ENCODE measurements around the gene CACNA1D.

Gene CACNA1D

GRCh38 chr3:53506763-53507145 lies 12.3 kb downstream of the CACNA1D start:
- no peak for DNase-seq (ENCODE audit: extremely low read depth, low read depth)
- no peak for TF ChIP-seq CTCF (IDR thresholded peaks at IDR 0.05; ENCODE audit: low read depth, low read length)

GRCh38 chr3:53509494-53509893 lies 15.1 kb downstream of the CACNA1D start:
- no peak for TF ChIP-seq CTCF (IDR thresholded peaks at IDR 0.05; ENCODE audit: low read depth, low read length)
- DNase-seq (ENCODE audit: extremely low read depth, low read depth) = no peak

DNA sequence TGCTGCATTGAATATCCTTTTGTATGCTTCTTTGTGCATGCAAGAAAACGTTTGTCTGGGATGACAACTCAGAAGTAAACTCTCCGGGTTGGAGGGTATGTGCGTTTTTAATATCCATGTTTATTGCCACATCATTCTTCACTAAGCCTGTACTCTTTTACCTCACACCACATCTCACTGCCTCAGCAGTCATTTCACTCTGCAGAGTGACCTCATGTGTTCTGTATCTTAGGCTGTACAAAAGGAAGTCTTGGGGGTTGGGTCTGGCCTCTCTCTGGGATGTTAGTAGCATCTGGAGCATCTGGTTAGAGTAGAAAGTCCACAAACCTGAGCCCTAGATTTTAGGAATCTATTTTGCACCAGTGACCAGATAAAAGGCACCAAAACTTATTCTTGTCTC lies 16.1 kb downstream of the CACNA1D start:
- no peak for TF ChIP-seq CTCF (IDR thresholded peaks at IDR 0.05; ENCODE audit: low read depth, low read length)
- no peak for DNase-seq (ENCODE audit: extremely low read depth, low read depth)

DNA sequence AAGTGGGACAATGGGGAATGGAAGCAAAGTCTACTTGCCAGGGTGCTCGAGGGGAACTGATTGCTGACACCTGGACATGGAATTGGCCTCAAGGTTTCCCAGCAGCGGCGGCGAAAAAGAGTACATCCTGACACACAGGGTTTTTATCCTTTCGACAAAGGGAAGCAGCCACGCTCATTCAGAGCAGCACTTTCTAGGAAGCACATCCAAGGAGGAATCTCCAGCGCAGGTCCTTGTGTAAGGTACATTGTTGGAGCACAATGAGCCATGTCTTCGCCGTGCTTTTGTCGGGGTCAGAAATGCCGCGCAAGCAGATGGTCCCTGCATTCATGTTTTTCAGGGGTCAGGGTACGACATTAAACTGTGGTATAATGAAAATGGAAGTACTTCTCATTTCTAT lies 16.8 kb downstream of the CACNA1D start:
- no peak for DNase-seq (ENCODE audit: extremely low read depth, low read depth)
- no peak for TF ChIP-seq CTCF (IDR thresholded peaks at IDR 0.05; ENCODE audit: low read depth, low read length)

DNA sequence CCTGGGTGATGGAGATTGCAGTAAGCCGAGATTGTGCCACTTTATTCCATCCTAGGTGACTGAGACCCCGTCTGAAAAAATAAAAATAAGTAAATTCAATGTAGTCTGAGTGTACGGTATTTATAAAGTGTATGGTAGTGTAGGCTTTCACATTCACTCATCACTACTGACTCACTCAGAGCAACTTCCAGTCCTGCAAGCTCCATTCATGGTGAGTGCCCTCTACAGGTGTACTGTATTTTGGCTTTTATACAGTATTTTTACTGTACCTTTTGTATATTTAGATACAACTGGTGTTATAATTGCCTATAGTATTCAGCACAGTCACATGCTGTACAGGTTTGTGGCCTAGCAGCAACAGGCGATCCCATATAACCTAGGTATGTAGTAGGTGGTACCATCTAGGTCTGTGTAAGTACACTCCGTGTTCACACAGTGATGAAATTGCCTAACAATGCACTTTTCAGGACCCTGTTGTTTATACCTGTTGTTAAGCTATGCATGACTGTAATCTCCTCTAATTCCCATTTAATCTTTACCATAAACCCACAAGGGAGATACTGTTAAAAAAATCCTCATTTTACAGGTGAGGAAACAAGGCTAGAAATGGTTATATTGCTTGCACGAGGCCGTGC lies 19.3 kb downstream of the CACNA1D start:
- no peak for TF ChIP-seq CTCF (IDR thresholded peaks at IDR 0.05; ENCODE audit: low read depth, low read length)
- DNase-seq (ENCODE audit: extremely low read depth, low read depth) = no peak

DNA sequence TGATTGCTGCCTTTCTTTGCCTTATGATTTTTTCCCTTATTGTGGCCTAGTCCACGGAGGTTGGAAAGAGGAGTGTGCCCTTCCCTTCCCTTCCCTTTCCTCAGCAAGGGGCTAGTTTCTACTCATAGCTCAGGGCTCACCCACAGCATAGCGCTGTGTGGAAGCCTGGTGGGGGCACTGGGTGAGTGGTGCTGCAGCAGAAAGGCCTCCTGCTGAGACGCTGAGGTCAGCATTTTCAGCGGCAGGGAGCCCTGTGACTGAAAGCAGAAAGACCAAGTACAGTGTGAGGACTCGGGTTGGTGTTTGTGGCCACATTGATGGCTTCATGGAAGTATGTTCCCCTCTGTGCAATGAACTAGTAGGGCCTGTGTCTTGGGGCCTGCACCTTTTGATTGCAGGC lies 21.9 kb downstream of the CACNA1D start:
- no peak for DNase-seq (ENCODE audit: extremely low read depth, low read depth)
- no peak for TF ChIP-seq CTCF (IDR thresholded peaks at IDR 0.05; ENCODE audit: low read depth, low read length)

DNA sequence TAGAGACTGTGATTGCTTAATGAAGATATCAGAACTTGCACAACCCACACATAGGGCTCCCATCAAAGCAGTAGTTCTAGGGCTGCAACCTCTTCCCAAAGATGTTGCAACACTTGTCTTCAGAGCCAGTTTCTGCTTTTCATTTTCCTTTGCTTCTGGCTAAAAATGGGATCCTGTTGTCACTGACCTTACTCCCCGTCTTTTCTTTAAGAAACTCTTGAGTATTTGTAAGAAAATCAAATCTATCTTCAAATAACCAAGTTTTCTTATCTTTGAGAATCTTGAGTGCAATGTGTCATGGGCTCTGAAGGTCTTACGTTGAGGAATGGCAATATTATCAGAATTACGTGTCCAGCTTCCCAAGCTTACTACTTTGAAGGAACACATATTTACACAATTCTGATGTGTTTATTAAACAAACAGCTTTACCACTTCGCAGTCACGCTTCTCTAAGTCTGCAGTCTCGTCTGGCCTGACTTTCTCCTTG lies 24.1 kb downstream of the CACNA1D start:
- TF ChIP-seq CTCF (IDR thresholded peaks at IDR 0.05; ENCODE audit: low read depth, low read length) = no peak
- no peak for DNase-seq (ENCODE audit: extremely low read depth, low read depth)

Measured in AG09319 (cell line).